Thymus (tissue), 11 donors: Measurements from ENCODE around the gene CD83. TPM values are rescaled to one million over a fixed set of nuclear protein-coding genes. Genes with fewer than 3 reads are reported as not detected.

Experiments used
- DNase-seq, 9 donors: peaks; one replicate each; pipeline ENCODE4 v3.0.0-alpha.2; 2013; ENCODE audit warnings: low spot score in 9 of 9, low read depth in 6 of 9, missing footprints in 1 of 9
- H3K27ac ChIP-seq, 2 donors: one replicate each; pipeline ENCODE4 v1.5.1; 2013; ENCODE audit warnings: control low read depth in 1 of 2, low read depth in 1 of 2, low read length in 1 of 2, mild to moderate bottlenecking in 1 of 2, moderate library complexity in 1 of 2
- H3K27me3 ChIP-seq, 2 donors: one replicate each; pipeline ENCODE4 v1.5.1; 2013; ENCODE audit warnings: low read length in 1 of 2; ENCODE audit not compliant: control insufficient read depth in 2 of 2, insufficient read depth in 1 of 2
- H3K36me3 ChIP-seq, 2 donors: one replicate each; pipeline ENCODE4 v1.5.1; 2013; ENCODE audit warnings: low read length in 1 of 2, mild to moderate bottlenecking in 1 of 2, moderate library complexity in 1 of 2; ENCODE audit not compliant: control insufficient read depth in 2 of 2, insufficient read depth in 2 of 2
- H3K4me1 ChIP-seq, 2 donors: one replicate each; pipeline ENCODE4 v1.5.1; 2013; ENCODE audit warnings: low read length in 2 of 2; ENCODE audit not compliant: control insufficient read depth in 2 of 2, insufficient read depth in 2 of 2
- H3K4me3 ChIP-seq, 2 donors: one replicate each; pipeline ENCODE4 v1.5.1; 2013; ENCODE audit warnings: low read length in 2 of 2, control low read depth in 1 of 2, mild to moderate bottlenecking in 1 of 2
- H3K9me3 ChIP-seq, 2 donors: one replicate each; pipeline ENCODE4 v1.5.1; 2013; ENCODE audit warnings: low read length in 1 of 2, mild to moderate bottlenecking in 1 of 2; ENCODE audit not compliant: control insufficient read depth in 2 of 2, insufficient read depth in 1 of 2
- WGBS: extraction: QIAGEN DNeasy Blood & Tissue Kit; methylation state at CpG from one replicate; pipeline ENCODE4 v1.1.7; 2013; 5-methylcytosine and 5-hydroxymethylcytosine counted together
- polyA plus RNA-seq: library from polyadenylated mRNA; stranded (reverse); fragments of 200-250 nt; gene quantifications from one replicate; pipeline ENCODE4 v1.2.3, GENCODE V29; 2013
- total RNA-seq: library from RNA; stranded (reverse); fragments of 120-200 nt; gene quantifications from one replicate; pipeline ENCODE4 v1.2.4, GENCODE V29; 2013
- donor health status: healthy.

The CD83 gene
- total and polyA plus RNA-seq, 2 donors, result 21.6 to 50.9 TPM

DNA sequence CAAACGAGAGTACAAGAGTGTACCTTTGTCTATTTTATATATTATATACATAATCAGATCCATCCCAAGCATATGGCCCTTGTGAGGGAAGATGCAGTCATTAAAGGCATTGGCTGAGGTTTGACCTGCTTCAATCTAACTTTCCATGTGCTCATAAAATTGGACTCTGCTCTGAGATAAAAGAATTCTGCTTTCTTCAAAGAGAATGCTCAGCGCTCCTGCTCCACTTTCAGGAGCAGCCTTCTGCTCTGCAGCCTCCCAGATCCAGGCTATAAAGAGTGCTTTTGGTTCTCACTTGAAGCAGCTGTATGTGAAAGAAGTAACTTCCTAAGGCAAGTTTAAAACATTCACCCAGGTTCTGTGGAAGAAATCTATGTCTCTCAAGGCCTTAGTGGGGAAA lies 45.3 kb downstream of the CD83 start:
- H3K36me3 ChIP-seq, result no peaks in the 10 kb centered on the region
- H3K27ac ChIP-seq, result no peak overlapping the region
- H3K9me3 ChIP-seq, result peaks cover 0 to 8% of the 10 kb centered on the region in 2 donors
- H3K4me3 ChIP-seq, result no peak overlapping the region
- H3K27me3 ChIP-seq, result no peaks in the 10 kb centered on the region
- DNase-seq, result no peak
- 98% methylated on average over 2 of the region's 2 CpGs for WGBS
- H3K4me1 ChIP-seq, result peaks cover 0 to 2% of the 10 kb centered on the region in 2 donors

DNA sequence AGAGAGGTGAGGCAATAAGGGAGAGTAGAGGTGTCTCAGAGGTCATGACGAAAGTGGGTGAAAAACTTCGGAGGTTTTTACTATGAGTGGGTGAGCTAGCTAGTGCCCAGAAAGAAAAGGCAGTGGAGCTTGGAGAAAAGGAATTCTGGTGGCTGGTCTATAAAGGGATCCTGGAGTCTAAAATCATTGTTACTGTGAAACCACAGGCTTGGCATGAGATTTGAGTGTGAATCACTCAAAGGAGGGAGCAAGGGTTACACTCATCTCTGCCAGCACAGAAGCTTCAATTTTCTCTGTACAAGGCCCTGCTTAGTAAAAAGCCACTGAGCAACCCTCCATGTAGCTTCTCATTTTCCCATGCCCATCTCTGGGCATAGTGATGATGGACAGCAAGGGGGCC lies 47.5 kb downstream of the CD83 start:
- no peaks in the 10 kb centered on the region for H3K36me3 ChIP-seq
- H3K27me3 ChIP-seq, result no peaks in the 10 kb centered on the region
- peaks cover 0 to 2% of the 10 kb centered on the region in 2 donors for H3K4me1 ChIP-seq
- H3K27ac ChIP-seq, result no peak overlapping the region
- over 99% methylated on average over 2 of the region's 2 CpGs for WGBS
- no peak overlapping the region for H3K4me3 ChIP-seq
- H3K9me3 ChIP-seq, result peaks cover 2 to 5% of the 10 kb centered on the region in 2 donors
- DNase-seq, result no peak

DNA sequence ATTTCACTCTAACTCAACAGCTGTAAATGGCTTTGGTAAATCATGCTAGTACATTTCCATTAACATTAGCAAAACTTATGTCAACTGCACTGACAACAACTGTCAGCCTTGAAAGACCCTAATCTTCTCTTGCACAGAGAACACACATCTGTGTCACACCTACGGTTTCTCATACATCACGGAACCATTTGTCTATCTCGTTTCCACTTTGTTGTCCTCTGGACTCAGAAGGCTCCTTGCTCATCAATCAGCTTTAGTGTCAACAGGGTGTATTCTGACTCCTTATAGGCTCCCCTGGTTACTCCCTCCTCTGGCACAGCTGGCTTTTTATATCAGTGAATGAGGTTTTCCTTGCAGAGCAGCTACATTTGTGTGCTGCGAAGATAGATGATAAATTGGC lies 49.3 kb downstream of the CD83 start:
- Histone ChIP-seq H3K4me3 (no peak overlapping the region), H3K27ac (no peak overlapping the region), H3K9me3 (peaks cover 2 to 3% of the 10 kb centered on the region in 2 donors), H3K36me3 (no peaks in the 10 kb centered on the region), H3K27me3 (no peaks in the 10 kb centered on the region), H3K4me1 (peaks cover 0 to 2% of the 10 kb centered on the region in 2 donors)
- DNase-seq, result peak in 1 of 9 donors; percentile 18
- WGBS, result 92% methylated on average over 4 of the region's 4 CpGs

DNA sequence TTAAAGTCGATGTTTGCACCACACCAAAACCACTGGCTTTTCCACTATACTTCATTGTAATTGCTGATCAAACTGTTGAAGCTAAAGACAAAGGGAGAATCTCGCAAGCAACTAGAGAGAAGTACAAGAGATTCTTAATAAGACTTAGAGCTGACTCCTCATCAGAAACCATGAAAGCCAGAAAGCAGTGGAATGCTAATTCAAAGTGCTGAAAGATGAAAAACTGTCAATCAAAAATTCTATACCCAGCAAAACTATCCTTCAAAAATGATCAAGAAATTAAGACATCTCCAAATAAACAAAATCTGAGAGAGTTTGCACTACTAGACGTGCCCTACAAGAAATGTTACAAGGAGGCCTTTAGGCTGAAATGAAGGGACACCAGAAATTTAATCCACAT lies 52.6 kb downstream of the CD83 start:
- Histone ChIP-seq H3K4me1 (peaks cover 3 to 12% of the 10 kb centered on the region in 2 donors), H3K27ac (no peak overlapping the region), H3K4me3 (no peak overlapping the region), H3K36me3 (no peaks in the 10 kb centered on the region), H3K27me3 (no peaks in the 10 kb centered on the region), H3K9me3 (peaks cover 2 to 3% of the 10 kb centered on the region in 2 donors)
- no peak for DNase-seq
- 96% methylated on average over 3 of the region's 3 CpGs for WGBS

DNA sequence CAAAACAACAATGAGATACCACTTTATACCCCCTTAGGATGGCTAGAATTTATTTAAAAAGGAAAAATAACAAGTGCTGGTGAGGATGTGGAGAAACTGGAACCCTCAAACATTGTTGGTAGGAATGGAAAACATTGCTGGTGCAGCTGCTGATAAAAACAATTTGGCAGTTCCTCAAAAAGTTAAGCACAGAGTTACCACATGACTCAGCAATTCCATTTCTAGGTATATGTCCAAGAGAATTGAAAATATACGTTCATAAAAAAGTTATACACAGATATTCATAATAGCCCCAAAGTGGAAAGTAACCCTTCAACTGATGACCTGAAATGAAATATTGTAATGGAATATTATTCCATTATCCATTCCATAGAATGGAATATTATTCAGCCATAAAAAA lies 55.0 kb downstream of the CD83 start:
- no peak for DNase-seq
- WGBS, result 91% methylated on average over 1 of the region's 1 CpG
- H3K27me3 ChIP-seq, result no peaks in the 10 kb centered on the region
- peaks cover 2 to 3% of the 10 kb centered on the region in 2 donors for H3K9me3 ChIP-seq
- H3K4me3 ChIP-seq, result no peak overlapping the region
- peaks cover 5 to 13% of the 10 kb centered on the region in 2 donors for H3K4me1 ChIP-seq
- H3K36me3 ChIP-seq, result no peaks in the 10 kb centered on the region
- no peak overlapping the region for H3K27ac ChIP-seq

DNA sequence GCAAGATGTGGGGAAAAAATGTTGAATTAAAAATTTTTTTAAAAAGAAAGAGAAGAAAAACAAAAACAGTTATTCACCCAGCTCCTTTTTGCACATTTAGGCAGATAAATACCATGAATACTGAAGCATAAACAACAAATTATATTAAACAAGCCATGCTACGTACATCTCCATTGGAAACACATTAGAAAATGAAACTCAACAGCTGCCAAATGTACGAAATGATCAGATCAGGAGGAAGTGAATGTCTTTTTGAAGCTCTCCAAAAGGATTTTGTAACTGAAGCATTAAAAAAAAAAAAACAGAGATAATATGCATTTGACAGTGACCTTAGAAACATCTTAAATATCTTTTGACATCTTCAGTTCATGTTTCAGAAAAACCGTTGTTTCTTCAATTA lies 56.7 kb downstream of the CD83 start:
- peaks cover 2% of the 10 kb centered on the region in 2 donors for H3K9me3 ChIP-seq
- no peaks in the 10 kb centered on the region for H3K36me3 ChIP-seq
- no peak overlapping the region for H3K27ac ChIP-seq
- peak in 1 of 9 donors; percentile 12 for DNase-seq
- H3K4me3 ChIP-seq, result no peak overlapping the region
- peaks cover 5 to 13% of the 10 kb centered on the region in 2 donors for H3K4me1 ChIP-seq
- no peaks in the 10 kb centered on the region for H3K27me3 ChIP-seq
- WGBS, result 49% methylated on average over 3 of the region's 3 CpGs

DNA sequence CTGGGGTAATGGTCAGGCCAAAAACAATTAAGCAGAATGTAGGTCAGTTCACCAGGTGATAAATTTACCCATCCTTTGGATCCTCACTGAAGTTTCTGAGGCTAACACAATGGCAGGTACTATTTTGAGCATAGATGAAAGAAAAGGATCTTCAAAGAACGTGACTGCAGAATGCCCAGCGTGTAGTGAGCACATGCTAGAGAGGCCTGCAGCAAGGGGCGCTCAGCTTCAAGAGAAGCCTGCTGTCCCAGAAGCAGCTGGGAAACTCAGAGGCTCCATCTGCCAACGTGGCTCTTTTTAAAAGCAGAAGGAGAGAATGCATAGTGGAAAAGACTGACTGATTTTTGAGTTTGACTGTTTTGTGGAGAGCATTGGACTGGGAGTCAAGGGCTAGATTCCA lies 57.4 kb downstream of the CD83 start:
- 35% methylated on average over 4 of the region's 4 CpGs for WGBS
- H3K27me3 ChIP-seq, result no peaks in the 10 kb centered on the region
- no peaks in the 10 kb centered on the region for H3K9me3 ChIP-seq
- H3K36me3 ChIP-seq, result no peaks in the 10 kb centered on the region
- peak in 7 of 9 donors; percentile 6 to 59 (median 26) for DNase-seq
- no peak overlapping the region for H3K27ac ChIP-seq
- H3K4me3 ChIP-seq, result no peak overlapping the region
- H3K4me1 ChIP-seq, result peaks cover 5 to 13% of the 10 kb centered on the region in 2 donors

DNA sequence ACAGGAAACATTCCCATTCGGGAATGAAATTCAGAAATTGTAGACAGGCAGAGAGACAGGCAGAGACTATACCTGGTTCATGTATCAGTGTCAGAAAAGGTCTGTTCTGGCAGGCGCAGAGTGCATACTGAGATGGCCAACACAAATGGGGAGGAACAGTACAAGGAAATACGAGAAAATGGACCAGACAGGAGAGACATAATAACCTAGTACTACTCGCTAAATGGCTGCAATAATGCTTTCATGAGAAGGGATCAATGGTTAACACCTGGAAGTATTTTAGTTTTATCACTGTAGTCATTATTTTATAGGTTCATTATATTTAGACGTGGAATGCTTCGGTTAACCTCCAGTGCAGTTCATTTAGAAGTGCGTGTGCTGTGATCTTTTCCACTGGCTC lies 58.9 kb downstream of the CD83 start:
- no peak overlapping the region for H3K4me3 ChIP-seq
- DNase-seq, result no peak
- H3K27ac ChIP-seq, result no peak overlapping the region
- H3K9me3 ChIP-seq, result no peaks in the 10 kb centered on the region
- 89% methylated on average over 7 of the region's 7 CpGs for WGBS
- H3K4me1 ChIP-seq, result peaks cover 5 to 13% of the 10 kb centered on the region in 2 donors
- no peaks in the 10 kb centered on the region for H3K36me3 ChIP-seq
- H3K27me3 ChIP-seq, result no peaks in the 10 kb centered on the region

DNA sequence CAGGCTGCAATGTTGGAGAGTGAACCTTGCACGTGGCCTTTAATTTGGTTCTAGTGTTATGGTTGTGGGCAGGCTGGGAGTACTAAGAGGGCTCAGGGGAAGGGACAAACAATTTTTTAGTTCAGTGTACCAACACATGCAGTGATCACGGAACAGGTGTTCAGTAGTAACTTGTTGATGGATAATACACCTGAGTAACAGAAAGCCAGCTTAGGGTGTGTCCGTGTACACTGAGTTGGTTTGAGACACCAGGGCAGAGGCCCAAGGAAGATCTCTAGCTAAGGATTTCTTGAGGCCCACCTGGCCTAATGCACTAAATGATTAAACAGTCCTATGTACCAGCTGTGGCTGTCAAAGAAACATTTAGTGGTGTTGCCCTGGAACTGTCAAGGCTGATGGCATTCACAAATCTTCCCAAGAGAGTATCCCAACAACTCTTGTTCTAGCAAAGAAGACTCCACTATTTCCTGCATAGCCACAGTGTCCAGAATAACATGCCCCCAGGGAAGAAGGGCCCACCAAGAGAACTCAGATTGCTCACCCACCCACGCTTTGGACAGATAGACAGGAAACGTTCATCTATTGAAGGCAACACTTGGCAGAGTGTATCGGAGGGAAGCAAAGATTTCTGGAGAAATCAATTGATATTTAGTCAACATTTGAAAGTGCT lies 60.0 kb downstream of the CD83 start:
- 99% methylated on average over 6 of the region's 6 CpGs for WGBS
- no peak overlapping the region for H3K27ac ChIP-seq
- DNase-seq, result no peak
- peaks cover 5 to 13% of the 10 kb centered on the region in 2 donors for H3K4me1 ChIP-seq
- H3K27me3 ChIP-seq, result no peaks in the 10 kb centered on the region
- H3K36me3 ChIP-seq, result no peaks in the 10 kb centered on the region
- H3K4me3 ChIP-seq, result no peak overlapping the region
- H3K9me3 ChIP-seq, result no peaks in the 10 kb centered on the region
